Stimulated activated naive B cell treated with anti-CD40 and anti-IgM and Interleukin-4, amounts not matched to agents 10 μg/mL and 1 μg/mL and 100 μg/mL, for 72 hours (primary cell): ENCODE data around the gene EPHB4.
"Not testable (repeated sequence)": the region's sequence is repeated elsewhere in the genome, so short reads cannot be mapped to it uniquely, and the experiment has no call there.

Experiments used
- ATAC-seq, 2 donors: fragments of 150-1000 bp; cut with Tn5 transposase; replicated peaks; 2 replicates each; pipeline ENCODE4 v1.10.0; 2021; ENCODE audit warnings: moderate library complexity in 1 of 2
- DNase-seq: peaks from one replicate; pipeline ENCODE4 v3.0.0; 2021
- H3K27ac Mint-ChIP-seq: one replicate; pipeline ENCODE4 v1.8.0; 2022; ENCODE audit warnings: mild to moderate bottlenecking, mixed read lengths
- H3K27me3 Mint-ChIP-seq, 2 donors: one replicate each; pipeline ENCODE4 v1.8.0; 2022; ENCODE audit warnings: mixed read lengths in 2 of 2
- H3K36me3 Mint-ChIP-seq, 2 donors: one replicate each; pipeline ENCODE4 v1.8.0; 2022; ENCODE audit warnings: mixed read lengths in 2 of 2, mild to moderate bottlenecking in 1 of 2
- H3K4me1 Mint-ChIP-seq, 2 donors: one replicate each; pipeline ENCODE4 v1.8.0; 2022; ENCODE audit warnings: mixed read lengths in 2 of 2, mild to moderate bottlenecking in 1 of 2
- H3K4me3 Mint-ChIP-seq, 2 donors: one replicate each; pipeline ENCODE4 v1.8.0; 2022; ENCODE audit warnings: mild to moderate bottlenecking in 2 of 2, mixed read lengths in 2 of 2, moderate library complexity in 1 of 2
- H3K9me3 Mint-ChIP-seq, 2 donors: one replicate each; pipeline ENCODE4 v1.8.0; 2022; ENCODE audit warnings: mixed read lengths in 2 of 2, mild to moderate bottlenecking in 1 of 2

Gene EPHB4

GRCh38 chr7:100819586-100819985, 7.7 kb downstream of the EPHB4 start:
- no peak for DNase-seq
- no peaks in the 10 kb centered on the region for H3K4me1 Mint-ChIP-seq
- no peak overlapping the region for H3K27ac Mint-ChIP-seq
- H3K27me3 Mint-ChIP-seq: peaks cover 14 to 17% of the 10 kb centered on the region in 2 donors
- H3K9me3 Mint-ChIP-seq: no peaks in the 10 kb centered on the region
- no peaks in the 10 kb centered on the region for H3K36me3 Mint-ChIP-seq
- no peak overlapping the region for H3K4me3 Mint-ChIP-seq
- ATAC-seq: no peak

- Mint-ChIP-seq H3K27ac (no peak overlapping the region), H3K4me3 (no peak overlapping the region)
Observed at GRCh38 chr7:100818825-100819224, 8.5 kb downstream of the EPHB4 start.

DNA sequence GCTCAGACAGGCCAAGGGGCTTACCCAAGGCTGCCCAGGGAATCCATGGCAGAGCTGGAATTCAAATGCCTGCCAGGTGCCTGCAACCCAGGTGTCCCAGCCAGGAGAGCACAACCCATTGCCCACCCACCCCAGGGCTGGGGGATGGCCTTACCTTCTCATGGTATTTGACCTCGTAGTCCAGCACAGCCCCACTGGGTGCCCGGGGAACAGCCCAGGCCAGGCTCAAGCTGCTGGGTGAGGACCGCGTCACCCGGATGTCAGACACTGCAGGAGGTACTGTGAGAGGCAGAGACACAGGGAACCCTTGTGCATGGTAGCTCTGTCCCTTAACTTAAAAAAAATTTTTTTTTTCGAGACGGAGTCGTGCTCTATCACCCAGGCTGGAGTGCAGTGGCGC, 9.0 kb downstream of the EPHB4 start:
- Mint-ChIP-seq H3K27me3 (peaks cover 3 to 5% of the 10 kb centered on the region in 2 donors), H3K27ac (no peak overlapping the region), H3K9me3 (no peaks in the 10 kb centered on the region), H3K4me3 (no peak overlapping the region), H3K4me1 (no peaks in the 10 kb centered on the region), H3K36me3 (no peaks in the 10 kb centered on the region)
- DNase-seq (no peak), ATAC-seq (no peak)

More at GRCh38 chr7:100818825-100819224, 8.5 kb downstream of the EPHB4 start:
- ATAC-seq (no peak), DNase-seq (no peak)
- H3K36me3 Mint-ChIP-seq: no peaks in the 10 kb centered on the region
- H3K9me3 Mint-ChIP-seq: no peaks in the 10 kb centered on the region
- H3K4me1 Mint-ChIP-seq: no peaks in the 10 kb centered on the region
- peaks cover 7 to 9% of the 10 kb centered on the region in 2 donors for H3K27me3 Mint-ChIP-seq

DNA sequence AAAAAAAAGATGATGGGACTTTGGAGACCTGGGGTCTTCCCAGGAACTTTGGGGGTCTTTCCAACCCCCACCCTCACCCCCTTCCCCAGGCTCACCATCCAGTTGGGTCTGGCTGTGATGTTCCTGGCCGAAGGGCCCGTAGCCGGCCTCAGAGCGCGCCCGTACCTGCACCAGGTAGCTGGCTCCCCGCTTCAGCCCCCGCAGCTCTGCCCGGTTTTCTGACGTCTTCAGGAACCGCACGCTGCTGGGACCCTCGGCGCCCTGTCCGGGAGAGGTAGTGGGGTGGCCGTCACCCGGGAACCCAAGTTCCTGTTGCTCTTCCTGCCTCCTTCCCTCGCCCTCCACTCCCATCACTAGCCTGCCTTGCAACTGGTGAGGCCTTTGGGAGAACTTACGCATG, 10.2 kb downstream of the EPHB4 start:
- Mint-ChIP-seq H3K36me3 (peaks cover 4% of the 10 kb centered on the region in 2 donors), H3K9me3 (no peaks in the 10 kb centered on the region), H3K4me1 (no peaks in the 10 kb centered on the region), H3K27me3 (no peaks in the 10 kb centered on the region), H3K4me3 (no peak overlapping the region), H3K27ac (peak overlapping the region; percentile 37)
- ATAC-seq (no peak), DNase-seq (no peak)

DNA sequence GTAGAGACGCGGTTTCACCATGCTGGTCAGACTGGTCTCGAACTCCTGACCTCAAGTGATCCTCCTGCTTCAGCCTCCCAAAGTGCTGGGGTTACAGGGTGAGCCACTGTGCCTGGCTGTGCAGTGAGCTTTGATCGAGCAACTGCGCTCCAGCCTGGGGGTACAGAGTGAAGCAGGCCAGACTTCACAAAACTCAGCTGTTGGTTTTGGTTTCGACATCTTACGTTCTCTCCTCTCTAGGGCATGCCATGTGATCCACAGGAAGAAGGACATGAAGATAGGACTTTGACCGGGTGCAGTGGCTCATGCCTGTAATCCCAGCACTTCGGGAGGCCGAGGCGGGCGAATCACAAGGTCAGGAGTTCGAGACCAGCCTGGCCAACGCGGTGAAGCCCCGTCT, 10.8 kb downstream of the EPHB4 start:
- not testable (repeated sequence) for DNase-seq, H3K27ac Mint-ChIP-seq, H3K36me3 Mint-ChIP-seq, H3K4me1 Mint-ChIP-seq, ATAC-seq, H3K27me3 Mint-ChIP-seq, H3K9me3 Mint-ChIP-seq, H3K4me3 Mint-ChIP-seq

GRCh38 chr7:100812729-100813128, 14.6 kb downstream of the EPHB4 start:
- Mint-ChIP-seq H3K27ac (no peak overlapping the region), H3K27me3 (no peaks in the 10 kb centered on the region), H3K9me3 (no peaks in the 10 kb centered on the region), H3K4me1 (no peaks in the 10 kb centered on the region), H3K36me3 (peaks cover 4% of the 10 kb centered on the region in 2 donors), H3K4me3 (no peak overlapping the region)
- no peak for ATAC-seq
- DNase-seq: no peak

- Mint-ChIP-seq H3K36me3 (peaks cover 4% of the 10 kb centered on the region in 2 donors), H3K27me3 (no peaks in the 10 kb centered on the region)
Observed at GRCh38 chr7:100811480-100811879, 15.8 kb downstream of the EPHB4 start.

DNA sequence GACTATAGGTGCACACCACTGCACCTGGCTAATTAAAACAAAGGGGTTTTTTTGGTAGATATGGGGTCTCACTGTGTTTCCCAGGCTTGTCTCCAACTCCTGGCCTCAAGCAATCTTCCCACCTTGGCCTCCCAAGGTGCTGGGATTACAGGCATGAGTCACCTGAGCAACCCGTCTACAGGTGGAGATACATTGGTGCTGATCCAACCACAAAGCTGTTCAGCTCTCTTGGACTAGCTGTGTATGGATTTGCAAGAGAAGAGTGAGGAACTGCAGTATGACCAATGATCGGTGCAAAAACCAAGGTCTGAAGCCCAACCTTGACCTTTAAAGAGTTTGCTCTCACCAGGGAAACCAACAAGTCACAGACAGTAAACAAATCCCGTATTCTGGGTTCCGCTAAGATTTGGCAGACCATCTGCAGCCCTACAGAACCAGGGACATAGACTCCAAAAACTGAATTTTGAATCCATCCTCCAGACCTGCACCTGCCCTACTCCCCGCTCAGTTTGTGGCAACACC, 18.9 kb downstream of the EPHB4 start:
- Mint-ChIP-seq H3K4me3 (no peak overlapping the region), H3K36me3 (peaks cover 4 to 6% of the 10 kb centered on the region in 2 donors), H3K9me3 (no peaks in the 10 kb centered on the region), H3K27me3 (no peaks in the 10 kb centered on the region), H3K27ac (no peak overlapping the region), H3K4me1 (peaks cover 6 to 12% of the 10 kb centered on the region in 2 donors)
- no peak for ATAC-seq
- DNase-seq: no peak

More at GRCh38 chr7:100811480-100811879, 15.8 kb downstream of the EPHB4 start:
- ATAC-seq (no peak), DNase-seq (no peak)
- no peak overlapping the region for H3K4me3 Mint-ChIP-seq
- H3K27ac Mint-ChIP-seq: no peak overlapping the region
- H3K4me1 Mint-ChIP-seq: no peaks in the 10 kb centered on the region
- H3K9me3 Mint-ChIP-seq: no peaks in the 10 kb centered on the region

- peaks cover 14 to 27% of the 10 kb centered on the region in 2 donors for H3K4me1 Mint-ChIP-seq
- not testable (repeated sequence) for H3K9me3 Mint-ChIP-seq, H3K27ac Mint-ChIP-seq, H3K36me3 Mint-ChIP-seq, DNase-seq, H3K27me3 Mint-ChIP-seq, ATAC-seq, H3K4me3 Mint-ChIP-seq
Observed at GRCh38 chr7:100806883-100807282, 20.4 kb downstream of the EPHB4 start.

DNA sequence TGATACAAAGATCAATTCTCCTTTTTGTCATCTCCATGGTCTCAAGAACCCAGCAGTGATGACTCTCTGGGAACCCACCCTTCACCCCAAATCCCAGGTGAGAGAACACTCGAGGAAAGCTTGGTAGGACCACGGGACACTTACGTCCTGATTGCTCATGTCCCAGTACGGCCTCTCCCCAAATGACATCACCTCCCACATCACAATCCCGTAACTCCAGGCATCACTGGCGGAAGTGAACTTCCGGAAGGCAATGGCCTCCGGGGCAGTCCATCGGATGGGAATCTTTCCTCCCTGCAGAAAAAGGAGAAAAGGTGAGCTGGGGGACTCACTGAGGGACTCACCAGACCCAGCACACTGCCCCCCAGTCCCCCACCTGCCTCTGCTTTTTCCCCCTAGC, 21.0 kb downstream of the EPHB4 start:
- no peaks in the 10 kb centered on the region for H3K27me3 Mint-ChIP-seq
- no peaks in the 10 kb centered on the region for H3K9me3 Mint-ChIP-seq
- no peak for DNase-seq
- no peak overlapping the region for H3K4me3 Mint-ChIP-seq
- peaks cover 14 to 30% of the 10 kb centered on the region in 2 donors for H3K4me1 Mint-ChIP-seq
- no peak overlapping the region for H3K27ac Mint-ChIP-seq
- peaks cover 0 to 2% of the 10 kb centered on the region in 2 donors for H3K36me3 Mint-ChIP-seq
- ATAC-seq: no peak

DNA sequence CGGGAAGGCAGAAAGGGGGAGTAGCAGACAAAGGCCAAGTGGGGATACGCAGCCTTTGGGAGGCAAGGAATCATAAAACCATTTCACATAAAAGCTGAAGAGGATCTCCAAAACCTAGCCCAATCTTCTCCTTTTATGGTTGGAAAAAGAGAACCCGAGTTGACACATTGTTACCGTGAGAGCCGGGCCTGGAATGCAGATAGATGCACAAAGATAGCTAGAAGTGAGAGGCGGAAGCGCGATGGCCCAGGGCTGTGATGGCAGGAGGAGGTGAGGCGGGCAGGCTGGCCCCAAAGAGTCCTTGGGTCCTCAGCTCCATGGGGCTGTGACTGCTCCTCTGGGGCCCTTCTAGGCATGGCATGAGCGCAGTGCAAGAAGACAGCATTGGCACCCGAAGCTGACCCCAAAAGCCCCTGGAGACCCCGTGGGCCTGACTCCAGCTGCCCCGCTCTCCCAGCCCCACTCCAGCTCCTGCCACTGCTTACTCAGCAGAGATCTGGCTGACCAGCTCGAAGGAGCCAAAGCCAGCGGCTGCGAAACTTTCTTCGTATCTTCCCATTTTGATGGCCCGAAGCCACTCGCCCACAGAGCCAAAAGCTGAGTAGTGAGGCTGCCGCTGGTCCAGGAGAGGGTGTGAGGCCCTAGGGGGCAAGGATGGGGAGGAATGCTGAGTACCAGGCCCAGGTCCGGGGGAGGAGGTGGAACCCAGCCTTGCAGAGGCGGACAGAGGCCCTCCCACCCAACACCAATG, 22.5 kb downstream of the EPHB4 start:
- Mint-ChIP-seq H3K4me1 (peaks cover 17 to 35% of the 10 kb centered on the region in 2 donors), H3K27me3 (no peaks in the 10 kb centered on the region), H3K36me3 (peaks cover 0 to 2% of the 10 kb centered on the region in 2 donors), H3K27ac (peak overlapping the region; percentile 81), H3K9me3 (no peaks in the 10 kb centered on the region), H3K4me3 (no peak overlapping the region)
- no peak for ATAC-seq
- no peak for DNase-seq

DNA sequence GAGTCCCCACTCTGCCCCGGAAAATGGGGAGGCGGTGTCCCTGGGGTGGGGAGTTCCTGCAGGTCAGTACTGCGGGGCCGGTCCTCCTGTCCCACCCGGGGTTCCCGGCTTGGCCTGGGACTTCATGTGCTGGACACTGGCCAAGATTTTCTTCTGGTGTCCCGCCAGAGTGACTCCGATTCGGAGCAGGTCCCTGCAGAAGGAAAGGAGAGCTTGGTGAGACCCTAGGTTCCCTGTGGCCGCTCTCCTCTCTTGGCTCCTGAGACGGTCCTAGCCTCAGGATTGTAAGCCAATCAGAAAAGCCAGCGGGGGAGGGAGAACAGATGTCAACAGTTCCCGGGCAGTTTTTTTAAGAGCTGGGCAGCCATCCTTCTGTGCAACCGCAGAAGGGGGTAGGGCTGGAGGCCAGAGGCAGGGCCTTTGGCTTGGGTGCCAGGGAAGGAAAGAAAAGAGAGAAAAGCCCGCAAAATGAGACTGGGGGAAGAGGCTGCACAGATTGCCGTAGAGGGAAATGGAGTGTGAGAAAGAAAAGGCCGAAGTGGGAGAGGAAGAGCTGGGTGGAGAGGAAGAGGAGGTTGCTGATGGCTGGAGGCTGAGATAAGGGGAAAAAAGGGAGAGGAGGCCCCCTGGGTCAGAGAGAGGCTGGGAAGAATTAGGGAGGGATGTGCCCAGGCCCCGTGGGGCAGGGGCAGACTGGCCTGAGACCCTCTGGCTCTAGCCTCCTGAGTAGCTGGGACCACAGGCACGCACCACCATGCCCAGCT, 23.7 kb downstream of the EPHB4 start:
- peaks cover 0 to 2% of the 10 kb centered on the region in 2 donors for H3K36me3 Mint-ChIP-seq
- DNase-seq (peak; percentile 87), ATAC-seq (peak; percentile 97)
- H3K27me3 Mint-ChIP-seq: no peaks in the 10 kb centered on the region
- H3K4me3 Mint-ChIP-seq: peak overlapping the region; percentile 62 to 67
- peaks cover 25 to 47% of the 10 kb centered on the region in 2 donors for H3K4me1 Mint-ChIP-seq
- no peaks in the 10 kb centered on the region for H3K9me3 Mint-ChIP-seq
- H3K27ac Mint-ChIP-seq: peak overlapping the region; percentile 93

DNA sequence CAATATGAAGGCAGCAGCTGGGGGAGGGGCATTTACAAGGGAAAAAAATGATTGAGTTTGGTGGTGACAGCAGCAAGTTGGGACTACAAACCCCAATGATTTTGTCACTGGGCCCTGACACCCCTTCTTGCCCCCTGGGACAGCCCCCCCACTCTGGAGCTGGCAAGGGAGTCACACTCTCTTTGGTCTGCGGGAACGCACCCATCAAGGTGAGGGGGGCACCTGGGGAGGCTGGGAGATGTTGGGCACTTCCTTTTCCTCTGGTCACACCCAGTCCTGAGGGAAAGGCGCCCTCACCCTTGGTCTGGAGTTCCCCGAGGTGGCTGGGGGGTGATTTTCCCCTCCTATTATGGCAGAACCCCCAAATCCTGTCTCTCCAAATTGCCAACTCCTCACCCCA, 24.4 kb downstream of the EPHB4 start:
- ATAC-seq: peak; percentile 18 to 24
- Mint-ChIP-seq H3K27me3 (no peaks in the 10 kb centered on the region), H3K4me3 (peak overlapping the region; percentile 62 to 67), H3K36me3 (peaks cover 0 to 2% of the 10 kb centered on the region in 2 donors), H3K27ac (peak overlapping the region; percentile 93), H3K4me1 (peaks cover 29 to 50% of the 10 kb centered on the region in 2 donors), H3K9me3 (no peaks in the 10 kb centered on the region)
- DNase-seq: peak; percentile 36

DNA sequence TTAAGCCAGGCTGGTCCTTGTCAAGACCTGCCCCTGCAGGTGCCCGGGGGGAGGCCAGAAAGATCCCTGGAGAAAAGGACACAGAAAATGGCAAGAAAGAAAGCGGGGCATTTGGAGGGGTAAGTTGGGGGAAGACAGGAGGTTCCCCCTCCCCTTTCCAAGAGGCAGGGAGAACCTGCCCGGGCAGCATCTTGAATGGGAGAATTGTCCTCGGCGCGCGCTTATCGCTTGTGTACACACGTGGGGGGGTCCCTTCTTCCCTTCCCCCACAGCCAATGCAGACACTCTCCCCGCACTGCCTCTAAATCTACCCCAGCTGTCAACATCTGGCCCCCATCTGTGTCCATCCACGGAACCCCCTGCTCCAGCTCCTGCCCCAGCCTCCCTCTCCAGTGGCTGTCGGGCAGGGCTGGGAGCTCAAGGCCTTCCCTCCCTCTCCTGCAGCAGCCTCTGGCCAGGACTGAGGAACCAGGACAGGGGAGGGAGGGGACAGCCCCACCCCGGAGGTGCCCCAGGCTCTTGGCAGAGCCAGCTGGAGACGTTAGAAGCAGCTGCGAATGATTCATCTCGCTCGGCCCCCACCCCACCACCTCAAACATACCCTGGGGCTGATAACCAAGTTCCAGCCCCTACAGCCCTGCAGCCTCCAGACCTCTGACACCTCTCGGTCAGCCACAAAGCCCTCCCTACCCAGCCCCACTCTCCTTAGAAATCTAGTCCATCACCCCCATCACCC, 25.3 kb downstream of the EPHB4 start:
- Mint-ChIP-seq H3K27ac (peak overlapping the region; percentile 60), H3K27me3 (no peaks in the 10 kb centered on the region), H3K9me3 (no peaks in the 10 kb centered on the region), H3K4me3 (no peak overlapping the region), H3K36me3 (peaks cover 0 to 2% of the 10 kb centered on the region in 2 donors), H3K4me1 (peaks cover 29 to 50% of the 10 kb centered on the region in 2 donors)
- ATAC-seq (peak in 1 of 2 donors; percentile 12), DNase-seq (no peak)
